OCI-LY3 (cell line): ENCODE results near the gene FBXO45.
"Not testable (repeated sequence)": the region's sequence is repeated elsewhere in the genome, so short reads cannot be mapped to it uniquely, and the experiment has no call there.

Experiments used
- CTCF ChIP-seq: fragments of 200-600, 300-600 bp; sonication (generic); IDR thresholded peaks from 2 replicates; pipeline ENCODE4 v1.5.1; 2014; ENCODE audit warnings: antibody characterized with exemption, low read length, low read depth
- EZH2phosphoT487 ChIP-seq: fragments of 200-600 bp; shearing (Covaris generic); IDR thresholded peaks from 2 replicates; pipeline ENCODE4 v1.6.1; 2018; ENCODE audit warnings: antibody characterized with exemption, mixed run types, low read depth

- not testable (repeated sequence) for TF ChIP-seq CTCF, EZH2phosphoT487
Observed at GRCh38 chr3:196597971-196598733, 29.7 kb downstream of the FBXO45 start.
